Measurements from ENCODE around the gene FIBP.
"Not testable (repeated sequence)": the region's sequence is repeated elsewhere in the genome, so short reads cannot be mapped to it uniquely, and the experiment has no call there.

FIBP gene

DNA sequence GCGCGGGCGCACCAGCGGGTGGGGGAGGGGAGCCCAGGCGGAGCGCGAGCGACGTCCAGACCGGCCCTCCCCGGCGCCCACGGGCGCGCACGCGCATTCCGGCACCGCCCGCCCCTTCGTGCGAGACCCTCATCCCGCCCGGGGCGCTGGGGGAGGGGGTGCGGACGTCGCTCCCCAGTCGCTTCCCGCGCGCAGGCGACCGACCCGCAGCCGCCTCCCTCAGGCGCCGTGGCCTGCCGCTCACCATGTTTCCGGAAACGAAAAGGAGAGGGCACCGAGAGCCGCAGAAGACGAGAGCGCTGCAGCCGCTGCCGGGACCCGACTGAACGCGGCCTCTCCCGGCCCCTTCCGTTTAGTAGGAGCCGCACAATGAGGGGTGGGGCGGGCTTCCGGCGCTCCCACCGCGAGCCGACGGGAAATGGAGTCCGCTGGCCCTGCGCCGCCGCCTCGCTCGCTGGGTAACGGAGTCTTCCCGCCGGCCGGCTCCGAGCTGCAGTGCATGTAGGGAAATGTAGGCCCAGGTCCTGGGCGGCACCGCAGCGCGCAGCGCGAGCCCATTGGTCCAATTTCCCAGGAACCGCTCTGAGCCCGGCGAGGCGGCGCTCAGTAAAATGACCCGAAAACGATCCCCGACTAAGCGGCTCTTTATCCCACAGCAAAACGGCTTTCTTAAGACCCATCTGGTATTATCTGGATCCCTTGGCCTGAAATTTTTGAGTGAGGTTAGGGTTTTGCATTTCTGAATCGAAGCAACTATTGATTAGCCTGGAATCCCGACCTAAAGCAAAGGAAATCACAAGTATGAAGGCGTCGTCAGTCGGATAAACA is 30.2 kb downstream of the FIBP start, which contains the start of gene CFL1:
Gene CFL1 (minus strand): TSS at position 328 of the 828 bp plus-strand sequence. CDS start 81 bp downstream, at position 247.
- peak; percentile 97 to 98 for DNase-seq

DNA sequence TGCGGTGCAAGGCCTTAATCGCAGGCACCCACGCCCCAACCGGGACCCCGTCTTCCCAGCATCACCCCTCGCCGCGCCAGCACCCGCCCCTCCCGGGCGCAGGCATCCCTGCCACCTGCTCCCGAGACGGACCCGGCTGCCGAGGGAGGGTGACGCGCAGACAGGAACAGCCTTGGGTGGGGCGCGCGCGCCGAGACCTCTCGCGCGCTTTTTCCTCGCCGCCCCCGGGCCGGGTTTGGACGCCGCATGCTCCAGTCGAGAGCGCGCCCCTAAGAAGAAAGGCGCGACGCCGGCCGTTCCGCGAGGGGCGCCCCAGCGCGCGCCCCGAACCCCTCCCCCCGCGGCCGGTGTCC is 30.8 kb downstream of the FIBP start:
- DNase-seq, result peak in 1 of 2 experiments; percentile 78

DNA sequence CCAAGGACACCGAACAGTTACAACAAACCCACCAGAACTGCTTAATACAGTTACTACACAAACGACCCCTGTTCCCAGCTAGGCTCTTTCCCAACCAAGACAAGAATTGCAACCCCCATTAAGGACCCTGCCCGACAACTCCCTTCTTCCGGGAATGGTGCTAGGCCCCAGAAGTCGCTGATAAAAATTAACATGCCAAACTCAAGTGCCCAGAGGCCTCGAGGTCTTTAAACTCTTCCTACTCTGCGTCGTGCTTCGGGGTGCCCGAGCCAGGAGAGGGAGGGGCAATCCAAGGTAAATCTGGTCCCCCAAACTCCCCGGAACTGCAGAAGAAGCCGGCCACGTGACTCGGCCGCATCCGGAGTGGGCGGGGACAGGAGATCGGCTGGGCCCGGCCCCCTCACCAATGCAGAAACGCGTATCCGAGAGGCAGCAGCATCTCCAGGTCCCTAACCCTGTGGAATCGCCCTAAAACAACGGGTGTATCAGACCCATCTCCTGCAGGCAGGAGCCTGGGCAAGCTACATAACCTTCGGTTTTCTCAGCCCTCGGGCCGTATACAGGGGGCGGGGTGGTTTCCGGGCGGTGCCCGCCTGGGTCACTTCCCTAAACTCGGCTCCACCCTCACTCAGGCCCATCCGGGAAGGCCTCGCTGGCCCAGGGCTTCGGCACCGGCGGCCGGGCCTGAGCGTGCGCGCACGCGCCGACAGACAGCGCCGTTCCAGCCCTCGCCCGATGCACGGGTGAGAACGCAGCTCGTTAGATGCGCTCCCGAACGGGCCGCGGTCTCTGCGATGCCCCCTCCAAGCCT is 31.4 kb downstream of the FIBP start:
- peak; percentile 87 to 90 for DNase-seq

DNA sequence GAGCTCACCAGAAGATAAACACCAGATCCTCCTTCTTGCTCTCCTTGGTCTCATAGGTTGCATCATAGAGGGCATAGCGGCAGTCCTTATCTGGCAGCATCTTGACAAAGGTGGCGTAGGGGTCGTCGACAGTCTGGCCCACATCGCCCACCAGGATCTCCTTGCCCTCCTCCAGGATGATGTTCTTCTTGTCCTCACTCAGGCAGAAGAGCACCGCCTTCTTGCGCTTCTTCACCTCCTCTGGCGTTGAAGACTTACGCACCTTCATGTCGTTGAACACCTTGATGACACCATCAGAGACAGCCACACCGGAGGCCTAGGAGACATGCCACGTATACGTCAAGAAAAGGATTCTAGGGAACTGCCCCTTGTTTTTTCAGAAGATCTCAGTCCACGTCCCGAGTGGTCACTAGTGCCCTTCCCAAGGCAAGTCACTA is 32.3 kb downstream of the FIBP start:
- peak in 1 of 2 experiments; percentile 16 for DNase-seq

DNA sequence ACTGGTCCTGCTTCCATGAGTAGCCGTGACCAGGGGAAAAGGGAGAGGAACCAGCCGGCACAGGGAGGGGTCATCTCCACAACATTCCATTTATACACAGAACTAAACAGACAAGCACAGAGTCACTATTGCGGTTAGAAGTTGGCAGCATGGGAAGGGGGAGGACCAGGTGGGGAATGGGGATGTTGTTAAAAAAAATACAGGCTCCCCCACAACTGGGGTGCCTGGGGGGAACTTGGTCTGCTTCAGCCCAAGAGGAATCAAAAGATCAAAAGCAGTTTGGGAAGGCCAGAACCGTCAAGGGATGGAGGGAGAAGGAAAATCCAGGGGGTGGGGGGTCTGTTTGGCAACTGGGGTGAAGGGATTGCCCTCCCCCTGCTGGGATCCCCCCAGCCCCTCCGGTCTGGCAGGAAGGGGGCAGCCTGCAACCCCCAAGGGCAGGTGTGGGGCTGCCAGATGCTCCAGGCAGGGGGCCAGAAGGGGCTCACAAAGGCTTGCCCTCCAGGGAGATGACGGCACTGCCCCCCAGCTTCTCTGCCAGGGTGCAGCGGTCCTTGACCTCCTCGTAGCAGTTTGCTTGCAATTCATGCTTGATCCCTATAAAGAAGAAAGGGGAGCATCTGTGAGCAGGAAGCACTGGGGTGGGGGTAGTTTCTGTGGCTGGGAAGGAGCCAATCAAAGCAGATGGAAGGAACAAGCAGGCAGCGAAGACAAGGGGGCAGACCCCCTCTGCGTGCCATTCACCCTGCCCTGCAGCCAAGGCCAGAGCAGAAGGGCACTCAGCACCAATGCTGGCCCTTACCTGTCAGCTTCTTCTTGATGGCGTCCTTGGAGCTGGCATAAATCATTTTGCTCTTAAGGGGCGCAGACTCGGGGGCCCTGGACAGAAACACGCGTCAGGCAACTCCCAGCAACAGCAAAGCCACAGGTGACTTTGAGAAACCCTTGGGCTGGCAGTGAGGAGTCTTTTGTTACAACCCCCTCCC is 33.1 kb downstream of the FIBP start:
- peak in 1 of 2 experiments; percentile 14 for DNase-seq

DNA sequence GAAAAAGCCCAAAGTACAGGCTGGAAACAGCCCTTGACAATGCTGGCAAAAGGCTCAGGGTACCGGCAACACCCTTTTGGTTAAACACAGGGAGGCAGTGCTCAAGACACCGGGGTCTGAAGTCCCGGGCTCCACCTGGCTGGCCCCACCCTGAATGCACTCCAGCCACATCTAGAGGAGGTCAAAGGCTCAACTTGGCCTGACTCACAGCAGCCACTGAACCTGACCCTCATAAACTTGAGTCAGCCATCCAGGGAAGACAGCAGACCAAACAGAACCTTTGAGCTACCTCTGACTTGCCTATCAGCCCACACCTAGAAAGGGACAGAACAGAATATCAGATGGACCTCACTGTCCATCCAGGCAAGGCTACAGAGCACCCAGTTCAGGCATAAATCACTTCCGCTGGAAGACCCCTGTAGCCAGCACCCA is 34.1 kb downstream of the FIBP start:
- DNase-seq, result peak in 1 of 2 experiments; percentile 20

DNA sequence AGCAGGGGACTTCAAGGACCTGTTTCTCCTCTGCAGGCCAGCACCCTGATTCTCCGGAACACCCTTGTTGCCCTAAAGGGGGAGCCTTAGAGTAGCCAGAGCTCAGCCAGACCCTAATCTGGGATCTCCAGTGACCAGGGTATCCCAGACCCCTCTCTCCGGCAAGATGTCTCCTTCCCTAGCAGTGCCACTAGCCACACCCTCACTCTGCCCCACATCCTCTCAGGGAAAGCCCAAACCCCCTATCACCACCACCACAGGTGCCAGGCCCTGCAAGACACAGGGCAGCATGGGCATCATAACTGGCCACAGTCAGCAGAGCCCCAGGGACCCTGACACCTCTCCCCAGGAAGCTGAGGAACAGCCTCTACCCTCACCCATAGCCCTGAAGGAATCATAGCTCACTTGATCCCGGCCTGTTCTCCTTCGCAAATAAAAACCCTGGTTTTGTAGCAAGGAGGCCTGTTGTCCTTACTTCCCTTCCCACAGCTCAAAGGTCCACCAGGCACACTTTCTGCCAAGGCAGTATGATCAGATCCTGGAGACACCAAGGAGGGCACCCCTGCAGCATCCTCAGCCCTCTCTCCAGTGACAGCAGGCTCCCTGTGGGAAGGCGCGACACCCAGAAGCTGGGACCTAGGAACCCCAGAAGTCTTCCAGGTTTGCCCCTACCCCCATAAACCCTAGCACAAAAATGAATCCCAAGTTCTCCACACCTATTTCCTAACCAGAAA is 34.9 kb downstream of the FIBP start:
- peak; percentile 34 to 42 for DNase-seq

DNA sequence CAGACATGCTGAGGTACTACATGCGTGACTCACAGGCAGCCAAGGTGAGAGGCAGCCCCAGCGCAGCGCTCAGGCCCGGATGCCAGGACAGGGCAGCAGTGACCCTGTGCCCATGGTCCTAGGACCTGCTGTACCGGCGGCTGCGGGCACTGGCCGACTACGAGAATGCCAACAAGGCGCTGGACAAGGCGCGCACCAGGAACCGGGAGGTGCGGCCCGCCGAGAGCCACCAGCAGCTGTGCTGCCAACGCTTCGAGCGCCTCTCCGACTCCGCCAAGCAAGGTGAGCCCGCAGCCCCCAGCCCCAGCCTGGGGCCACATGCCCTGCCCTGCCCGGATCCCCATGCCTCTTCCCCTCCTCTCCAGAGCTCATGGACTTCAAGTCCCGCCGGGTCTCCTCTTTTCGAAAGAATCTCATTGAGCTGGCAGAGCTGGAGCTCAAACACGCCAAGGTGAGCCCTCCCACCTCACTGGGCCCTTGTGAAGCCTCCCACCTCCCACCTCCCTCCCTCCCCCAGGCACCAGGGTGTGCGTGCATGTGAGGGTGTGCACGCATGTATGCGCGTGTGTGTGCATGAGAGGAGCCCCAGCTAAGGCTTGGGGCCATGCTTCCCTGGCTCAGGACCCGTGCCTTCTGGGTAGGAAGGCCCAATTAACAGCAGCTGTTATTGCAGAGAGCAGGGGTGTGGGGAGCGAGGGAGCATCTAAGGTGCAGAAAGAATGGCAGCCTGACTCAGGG is 35.6 kb downstream of the FIBP start:
- peak; percentile 42 to 45 for DNase-seq

DNA sequence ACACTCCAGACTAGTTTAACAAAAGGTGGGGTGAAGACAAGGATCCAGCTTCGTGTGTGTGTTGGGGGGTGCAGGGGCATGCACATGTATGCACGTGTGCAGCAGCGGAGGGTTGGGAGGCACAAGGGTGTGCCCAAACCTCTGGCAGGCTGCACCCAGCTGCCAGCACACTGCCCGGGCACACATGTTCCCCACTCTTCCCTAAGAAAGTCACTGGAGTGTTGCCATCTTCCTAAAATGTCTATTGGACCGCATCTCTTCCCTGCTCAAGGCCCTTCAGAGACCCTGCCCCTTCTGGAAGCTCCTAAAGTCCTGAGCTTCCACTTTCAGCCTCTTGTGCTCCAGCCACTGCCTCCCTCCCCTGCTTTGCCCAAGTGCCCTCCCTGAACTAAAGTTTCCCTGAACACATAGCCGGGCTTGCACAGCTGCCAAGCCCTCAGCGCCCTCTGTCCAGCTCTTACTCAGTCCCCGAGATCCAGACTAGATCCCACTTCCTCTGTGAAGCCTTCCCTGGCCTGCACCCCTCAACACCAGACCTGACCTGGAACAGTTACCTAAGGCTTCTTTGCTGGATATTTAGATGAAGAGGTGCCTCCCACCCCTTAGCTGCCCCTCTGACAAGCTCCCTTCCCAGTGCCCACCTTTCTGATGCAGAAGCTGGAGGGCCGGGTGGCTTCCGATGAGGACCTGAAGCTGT is 36.3 kb downstream of the FIBP start:
- peak; percentile 39 to 40 for DNase-seq

DNA sequence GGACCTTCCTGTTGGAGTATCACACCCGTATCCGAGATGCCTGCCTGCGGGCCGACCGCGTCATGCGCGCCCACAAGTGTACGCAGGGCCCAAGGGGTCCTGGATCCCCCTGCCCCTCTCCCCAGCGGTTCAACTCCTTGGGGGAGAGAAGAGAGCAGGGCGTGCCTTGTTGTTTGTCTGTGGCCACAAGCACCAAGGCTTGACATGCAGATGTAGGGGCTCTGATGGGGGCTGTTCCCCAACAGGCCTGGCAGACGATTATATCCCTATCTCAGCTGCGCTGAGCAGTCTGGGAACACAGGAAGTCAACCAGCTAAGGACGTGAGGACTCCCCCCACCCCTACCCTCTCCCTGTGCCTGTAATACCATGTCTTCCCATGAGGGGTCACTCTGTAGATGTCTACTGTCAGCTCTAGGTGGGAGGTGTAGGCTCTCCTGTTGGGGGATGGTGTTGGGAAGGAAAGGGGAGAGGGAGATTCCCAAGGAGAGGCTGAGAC is 37.1 kb downstream of the FIBP start:
- DNase-seq, result peak; percentile 55 to 59

DNA sequence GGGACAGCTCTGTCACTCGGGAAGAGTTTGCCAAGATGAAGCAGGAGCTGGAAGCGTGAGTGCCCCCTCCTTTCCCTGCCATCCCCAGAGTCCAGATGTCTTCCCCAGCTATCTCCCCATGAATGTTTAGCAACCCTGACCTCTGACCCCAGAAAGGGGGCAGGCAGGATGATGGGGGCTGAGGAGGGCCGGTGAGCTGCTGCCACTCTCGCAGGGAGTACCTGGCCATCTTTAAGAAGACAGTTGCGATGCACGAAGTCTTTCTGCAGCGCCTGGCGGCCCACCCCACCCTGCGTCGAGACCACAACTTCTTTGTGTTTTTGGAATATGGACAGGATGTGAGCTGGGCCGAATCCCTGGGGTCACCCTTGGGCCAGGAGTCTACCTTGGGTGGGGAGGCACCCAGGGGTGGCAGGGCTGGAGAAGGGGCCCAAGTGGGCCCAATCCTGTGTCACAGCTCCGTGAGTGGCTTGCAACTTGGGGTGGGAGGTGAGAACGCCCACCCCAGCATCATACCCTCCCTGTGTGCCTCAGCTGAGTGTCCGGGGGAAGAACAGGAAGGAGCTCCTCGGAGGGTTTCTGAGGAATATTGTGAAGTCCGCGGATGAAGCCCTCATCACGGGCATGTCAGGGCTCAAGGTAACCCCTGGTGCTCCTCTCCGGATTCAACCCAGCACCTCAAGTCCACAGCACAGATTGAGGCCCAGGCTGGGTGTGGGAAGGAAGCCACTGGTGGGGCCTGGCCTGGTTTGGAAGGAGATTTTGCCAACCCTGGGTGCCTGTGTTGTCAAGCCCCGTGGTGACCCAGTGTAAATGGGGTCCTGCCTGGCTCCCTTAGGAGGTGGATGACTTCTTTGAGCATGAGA is 37.8 kb downstream of the FIBP start:
- peak in 1 of 2 experiments; percentile 35 for DNase-seq

DNA sequence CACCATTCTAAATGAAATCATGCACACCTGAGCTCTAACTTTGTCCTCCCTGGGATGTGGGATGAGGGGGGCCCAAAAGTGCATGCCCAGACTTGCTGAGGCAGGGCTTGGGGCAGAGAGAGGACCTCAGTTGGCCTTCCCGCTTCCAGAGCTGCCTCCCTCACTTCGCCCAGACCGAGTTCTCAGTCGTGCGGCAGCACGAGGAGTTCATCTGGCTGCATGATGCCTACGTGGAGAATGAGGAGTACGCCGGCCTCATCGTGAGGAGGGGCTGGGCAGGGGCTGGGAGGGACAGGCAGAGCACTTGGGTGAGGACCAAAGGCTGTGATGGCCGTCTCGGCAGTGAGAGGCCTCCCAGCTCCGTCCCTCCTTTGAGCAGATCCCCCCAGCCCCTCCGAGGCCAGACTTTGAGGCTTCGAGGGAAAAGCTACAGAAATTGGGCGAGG is 38.5 kb downstream of the FIBP start:
- DNase-seq, result peak in 1 of 2 experiments; percentile 21

DNA sequence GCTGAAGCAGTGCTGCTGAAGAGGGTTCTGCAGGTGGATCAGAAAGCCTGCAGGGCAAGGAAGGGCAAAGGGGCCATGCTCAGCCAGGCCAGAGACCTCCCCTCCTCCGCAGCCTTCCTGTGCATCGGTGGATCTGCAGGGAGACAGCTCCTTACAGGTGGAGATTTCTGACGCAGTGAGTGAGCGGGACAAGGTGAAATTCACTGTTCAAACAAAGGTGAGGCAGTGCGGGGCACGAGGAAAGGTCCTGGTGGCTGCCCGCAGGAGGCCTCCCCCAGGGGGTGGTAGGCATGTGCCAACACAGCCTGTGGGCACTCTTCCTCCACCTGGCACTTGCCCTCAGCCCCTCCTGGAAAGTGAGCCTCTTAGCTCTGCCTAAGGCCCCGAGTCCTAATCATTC is 38.9 kb downstream of the FIBP start:
- DNase-seq, result no peak

DNA sequence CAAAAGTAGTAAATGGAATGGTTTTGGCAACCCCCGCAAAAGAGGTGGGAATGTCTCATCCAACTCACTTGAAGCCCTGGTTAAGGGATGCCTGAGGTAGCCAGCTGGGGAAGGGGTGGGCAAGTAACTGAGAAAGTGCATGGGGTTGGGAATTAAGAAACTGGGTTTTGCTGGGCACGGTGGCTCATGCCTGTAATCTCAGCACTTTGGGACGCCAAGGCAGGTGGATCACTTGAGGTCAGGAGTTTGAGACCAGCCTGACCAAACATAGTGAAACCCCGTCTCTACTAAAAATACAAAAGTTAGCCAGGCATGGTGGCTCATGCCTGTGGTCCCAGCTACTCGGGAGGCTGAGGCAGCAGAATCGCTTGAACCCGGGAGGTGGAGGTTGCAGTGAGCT is 39.6 kb downstream of the FIBP start:
- DNase-seq, result not testable (repeated sequence)

DNA sequence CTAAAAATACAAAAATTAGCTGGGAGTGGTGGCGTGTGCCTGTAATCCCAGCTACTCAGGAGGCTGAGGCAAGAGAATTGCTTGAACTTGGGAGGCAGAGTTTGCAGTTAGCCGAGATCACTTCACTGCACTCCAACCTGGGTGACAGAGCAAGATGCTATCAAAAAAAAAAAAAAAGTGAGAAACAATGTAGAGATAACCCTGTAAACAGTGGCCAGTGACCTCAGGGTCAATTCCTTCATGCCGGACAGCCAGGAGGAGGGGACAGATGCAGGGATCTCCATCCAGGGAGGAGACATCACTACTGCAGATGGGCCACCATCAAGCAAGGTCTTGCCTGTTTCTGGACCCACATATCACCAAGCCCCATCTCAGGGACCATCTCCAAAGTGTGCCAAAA is 40.5 kb downstream of the FIBP start:
- no peak for DNase-seq

DNA sequence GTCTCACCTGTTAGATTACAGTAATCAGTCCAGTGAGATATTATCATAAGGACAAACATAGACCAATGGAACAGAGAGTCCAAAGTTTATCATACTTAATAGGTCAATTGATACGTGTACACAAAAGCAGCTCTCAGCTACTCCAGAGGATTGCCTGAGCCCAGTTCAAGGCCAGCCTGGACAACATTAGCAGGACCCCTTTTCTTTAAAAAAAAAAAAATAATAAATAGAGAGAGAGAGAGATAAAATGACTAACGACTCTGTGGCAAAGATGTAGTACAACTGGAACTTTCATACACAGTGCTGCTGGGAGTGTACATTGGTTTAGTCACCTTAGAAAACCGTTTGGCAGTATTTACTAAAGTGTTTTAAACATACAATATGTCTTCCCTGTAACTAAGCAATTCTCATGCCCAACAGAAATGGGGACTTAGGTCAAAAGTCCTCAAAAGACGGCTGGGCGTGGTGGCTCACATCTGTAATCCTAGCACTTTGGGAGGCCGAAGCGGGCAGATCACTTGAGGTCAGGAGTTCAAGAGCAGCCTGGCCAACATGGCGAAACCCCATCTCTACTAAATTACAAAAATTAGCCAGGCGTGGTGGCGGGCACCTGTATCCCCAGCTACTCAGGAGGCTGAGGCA is 43.9 kb downstream of the FIBP start:
- DNase-seq, result no peak

DNA sequence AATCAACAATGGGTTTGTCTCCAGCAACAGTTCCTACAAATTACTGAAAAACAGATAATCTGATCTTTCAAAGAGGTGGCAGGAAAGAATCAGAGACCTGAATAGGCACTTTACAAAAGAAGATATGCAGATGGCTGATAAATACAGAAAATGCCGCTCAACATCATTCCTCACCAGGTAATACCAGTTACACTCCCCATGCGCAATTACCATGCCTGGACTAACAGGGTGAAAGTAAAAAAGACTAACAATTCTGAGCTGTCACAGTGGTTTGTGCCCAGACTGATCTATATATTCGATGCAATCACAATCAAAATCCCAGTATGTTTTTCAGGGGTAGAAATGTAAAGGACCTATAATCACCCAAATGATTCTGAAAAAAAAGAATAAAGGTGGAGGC is 44.5 kb downstream of the FIBP start:
- no peak for DNase-seq

DNA sequence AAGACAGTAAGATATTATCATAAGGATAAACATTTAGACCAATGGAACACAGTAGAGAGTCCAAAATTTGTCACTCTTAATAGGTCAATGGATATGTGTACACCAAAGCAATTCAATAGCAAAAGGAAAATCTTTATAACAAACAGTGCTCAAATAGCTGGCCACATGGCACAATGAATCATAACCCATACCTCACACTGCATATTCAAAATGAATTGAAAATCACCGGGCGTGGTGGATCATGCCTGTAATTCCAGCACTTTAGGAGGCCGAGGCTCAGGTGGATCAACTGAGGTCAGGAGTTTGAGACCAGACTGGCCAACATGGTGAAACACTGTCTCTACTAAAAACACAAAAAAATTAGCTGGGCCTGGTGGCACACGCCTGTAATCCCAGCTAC is 46.1 kb downstream of the FIBP start:
- DNase-seq, result no peak

DNA sequence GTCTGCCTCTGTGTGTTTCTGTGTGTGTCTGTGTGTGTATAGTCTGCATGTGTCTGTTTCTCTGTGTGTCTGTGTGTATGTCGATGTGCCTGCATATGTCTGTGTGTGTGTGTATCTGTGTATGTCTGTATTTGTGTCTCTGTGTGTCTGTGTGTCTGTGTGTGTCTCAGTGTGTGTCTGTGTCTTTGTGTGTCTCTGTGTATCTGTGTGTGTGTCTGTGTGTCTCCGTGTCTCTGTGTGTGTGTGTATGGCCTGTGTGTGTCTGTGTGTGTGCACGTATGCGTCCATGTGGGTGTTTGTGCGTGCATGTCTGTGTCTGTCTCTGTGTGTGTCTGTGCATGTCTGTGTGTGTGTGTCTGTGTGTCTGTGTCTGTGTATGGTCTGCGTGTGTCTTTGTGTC is 54.1 kb downstream of the FIBP start:
- DNase-seq, result no peak

All from activated T-cell treated with anti-CD3 and anti-CD28 coated beads, Interleukin-2, amount 50 U/mL, for 48 hours (primary cell).